HG02943 (cell line): ENCODE results near the gene HES3.
"Not testable (repeated sequence)": the region's sequence is repeated elsewhere in the genome, so short reads cannot be mapped to it uniquely, and the experiment has no call there.

Experiments used
- ATAC-seq: cut with Tn5 transposase; IDR thresholded peaks from one replicate; pipeline ENCODE4 v1.9.1; 2021; ENCODE audit warnings: mild to moderate bottlenecking, low read depth, moderate library complexity; ENCODE audit not compliant: unreplicated experiment

The HES3 gene

GRCh38 chr1:6218375-6219164 lies 25.4 kb upstream of the HES3 start:
- ATAC-seq, result no peak

- ATAC-seq, result not testable (repeated sequence)
Observed at GRCh38 chr1:6219641-6220040, 24.3 kb upstream of the HES3 start.

GRCh38 chr1:6220236-6220635 lies 23.7 kb upstream of the HES3 start:
- ATAC-seq, result no peak

GRCh38 chr1:6221210-6221784 lies 22.7 kb upstream of the HES3 start:
- ATAC-seq, result no peak

DNA sequence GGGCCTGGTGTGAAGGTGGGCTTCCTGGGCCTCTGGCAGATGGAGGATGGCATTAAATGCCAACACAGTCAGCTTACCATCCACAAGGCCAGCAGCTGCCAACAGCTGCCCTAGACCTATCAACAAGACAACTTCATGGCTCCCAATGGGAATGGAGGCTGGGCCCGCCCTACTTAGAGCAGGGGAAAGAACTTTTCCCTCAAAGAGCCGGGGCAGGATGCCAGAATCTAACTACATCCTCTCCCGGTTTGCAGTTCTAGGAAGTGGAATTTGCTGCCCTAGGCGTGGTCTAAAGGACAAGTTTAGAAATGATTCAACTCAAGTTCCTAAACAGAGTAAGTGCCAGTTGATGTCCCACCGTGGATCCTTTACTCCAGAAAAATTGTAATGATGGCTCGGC lies 21.3 kb upstream of the HES3 start:
- ATAC-seq, result no peak

- no peak for ATAC-seq
Observed at GRCh38 chr1:6223617-6224016, 20.4 kb upstream of the HES3 start.

GRCh38 chr1:6224718-6225117 lies 19.3 kb upstream of the HES3 start:
- no peak for ATAC-seq

DNA sequence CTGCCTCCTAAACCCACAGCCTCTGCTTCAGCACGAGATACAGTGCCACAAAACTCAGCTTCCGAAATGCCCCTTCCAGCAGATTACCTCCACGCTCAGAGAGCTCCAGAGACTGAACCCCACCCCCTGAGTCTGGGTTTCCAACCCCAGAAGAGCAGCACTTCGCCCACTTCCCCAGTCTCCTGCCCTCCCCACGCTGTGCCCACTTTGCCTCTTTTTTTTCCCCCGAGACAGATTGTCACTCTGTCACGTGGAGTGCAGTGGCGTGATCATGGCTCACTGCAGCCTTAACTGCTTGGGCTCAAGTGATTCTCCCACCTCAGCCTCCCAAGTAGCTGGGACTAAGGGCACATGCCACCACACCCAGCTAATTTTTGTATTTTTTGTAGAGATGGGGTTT lies 18.3 kb upstream of the HES3 start:
- ATAC-seq, result no peak

DNA sequence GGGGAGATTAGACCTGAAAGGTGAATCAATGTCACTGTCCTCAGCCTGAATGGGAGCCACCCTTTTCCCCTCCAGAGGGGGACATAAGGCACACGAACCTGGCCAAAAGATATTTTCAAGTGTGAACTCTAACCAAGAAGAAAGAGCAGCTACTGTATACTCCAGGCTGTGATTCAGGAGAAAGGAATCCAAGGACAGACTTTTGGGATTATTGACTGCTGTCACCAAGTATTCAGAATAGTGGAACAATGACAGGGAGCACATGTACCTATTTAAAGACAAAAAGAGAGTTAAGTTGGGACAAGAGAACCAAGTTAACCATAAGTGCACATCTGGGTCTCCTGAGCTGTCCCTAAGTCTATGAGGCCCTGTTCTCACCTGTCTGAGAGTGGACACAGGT lies 10.6 kb upstream of the HES3 start:
- ATAC-seq, result no peak

GRCh38 chr1:6234502-6235295 lies 9.3 kb upstream of the HES3 start:
- ATAC-seq, result no peak

GRCh38 chr1:6235296-6235677 lies 8.7 kb upstream of the HES3 start:
- peak; percentile 24 for ATAC-seq

- ATAC-seq, result no peak
Observed at GRCh38 chr1:6237093-6237492, 6.9 kb upstream of the HES3 start.

DNA sequence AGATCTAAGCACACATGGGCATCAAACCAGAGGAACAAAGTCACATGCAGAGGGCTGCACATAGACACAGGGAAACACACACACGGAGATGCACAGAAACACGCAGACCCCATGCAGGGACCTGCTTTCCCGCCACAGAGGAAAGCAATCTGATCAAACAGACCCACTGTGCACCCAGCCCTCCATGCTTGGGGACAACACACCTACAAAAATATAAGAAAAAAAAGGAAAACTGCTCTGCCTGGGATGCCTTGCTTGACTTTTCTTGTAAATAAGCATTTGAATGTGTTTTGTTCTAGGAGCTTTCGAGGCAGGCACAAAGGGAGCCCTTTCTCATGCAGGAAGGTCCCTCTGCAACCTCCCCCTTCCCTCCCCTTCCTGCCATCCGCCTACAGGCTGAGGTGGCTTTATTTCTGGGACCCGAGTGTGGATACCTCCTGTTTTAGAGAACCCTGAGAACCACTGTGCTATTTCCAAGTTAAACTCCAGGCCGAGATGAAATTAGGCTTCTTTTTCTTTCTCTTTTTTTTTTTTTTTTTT lies 4.7 kb upstream of the HES3 start:
- no peak for ATAC-seq

- ATAC-seq, result no peak
Observed at GRCh38 chr1:6239950-6240768, 3.8 kb upstream of the HES3 start.

DNA sequence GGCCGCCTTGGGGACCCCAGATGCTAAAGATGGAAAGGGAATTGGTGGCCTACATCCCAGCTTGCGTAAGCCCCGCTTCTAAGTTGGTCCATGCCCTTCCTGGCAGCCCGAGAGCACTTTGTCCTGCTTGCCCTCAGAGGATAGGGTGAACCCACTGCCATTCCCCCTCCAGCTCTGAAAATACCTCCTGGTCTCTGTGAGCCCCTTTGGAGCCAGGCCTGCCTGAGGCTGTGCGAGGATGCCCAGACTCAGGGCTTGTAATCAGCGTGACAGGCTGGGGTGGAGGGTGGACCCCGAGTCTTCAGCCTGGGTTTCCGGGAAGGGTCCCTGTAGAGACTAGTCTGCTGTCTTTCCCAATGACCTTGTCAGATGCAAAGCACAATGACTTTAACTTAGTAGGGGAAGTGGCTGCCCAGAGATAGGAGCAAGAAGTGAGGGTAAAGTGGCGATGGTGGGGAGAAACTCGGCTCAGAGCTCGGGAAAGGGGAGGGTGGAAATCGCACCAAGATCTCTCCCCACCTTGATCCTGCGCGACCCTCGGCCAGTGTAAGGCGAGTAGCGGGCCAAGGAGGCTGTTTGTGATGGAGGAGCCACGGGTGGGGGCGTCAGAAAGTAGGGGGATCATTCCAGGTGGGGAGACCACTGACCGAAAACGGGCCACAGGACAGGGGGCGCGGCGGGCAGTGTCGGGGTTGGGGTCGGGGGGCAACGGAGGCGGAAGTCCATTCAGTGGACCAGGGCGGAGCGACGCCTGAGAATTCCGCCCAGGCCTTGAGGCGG lies 2.7 kb upstream of the HES3 start:
- no peak for ATAC-seq

GRCh38 chr1:6241887-6242740 lies 1.9 kb upstream of the HES3 start:
- ATAC-seq, result no peak

- no peak for ATAC-seq
Observed at GRCh38 chr1:6243053-6243834, 735 bp upstream of the HES3 start.

GRCh38 chr1:6244401-6245049 lies 546 bp downstream of the HES3 start:
- no peak for ATAC-seq
